ENCODE measurements around the gene MINPP1.

MINPP1 gene

DNA sequence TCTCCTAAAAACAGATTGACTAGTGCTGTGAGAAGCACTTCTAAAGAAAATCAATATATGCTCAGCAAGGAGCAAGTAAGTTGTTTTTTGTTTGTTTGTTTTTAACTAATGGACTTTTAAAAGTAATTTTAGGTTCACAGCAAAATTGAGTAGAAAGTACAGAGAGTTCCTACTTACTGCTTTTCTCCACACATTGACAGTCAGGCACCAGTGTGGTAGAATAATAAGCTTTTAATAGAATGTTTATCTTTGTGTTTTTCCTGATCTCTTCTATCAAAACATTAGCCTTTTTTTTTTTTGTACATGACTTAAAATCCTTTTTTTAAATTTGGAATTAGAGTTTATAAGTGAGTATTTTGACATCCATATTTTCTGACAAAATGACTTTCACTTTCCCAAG, 28.0 kb downstream of the MINPP1 start:
- TF ChIP-seq, protein P1, sequence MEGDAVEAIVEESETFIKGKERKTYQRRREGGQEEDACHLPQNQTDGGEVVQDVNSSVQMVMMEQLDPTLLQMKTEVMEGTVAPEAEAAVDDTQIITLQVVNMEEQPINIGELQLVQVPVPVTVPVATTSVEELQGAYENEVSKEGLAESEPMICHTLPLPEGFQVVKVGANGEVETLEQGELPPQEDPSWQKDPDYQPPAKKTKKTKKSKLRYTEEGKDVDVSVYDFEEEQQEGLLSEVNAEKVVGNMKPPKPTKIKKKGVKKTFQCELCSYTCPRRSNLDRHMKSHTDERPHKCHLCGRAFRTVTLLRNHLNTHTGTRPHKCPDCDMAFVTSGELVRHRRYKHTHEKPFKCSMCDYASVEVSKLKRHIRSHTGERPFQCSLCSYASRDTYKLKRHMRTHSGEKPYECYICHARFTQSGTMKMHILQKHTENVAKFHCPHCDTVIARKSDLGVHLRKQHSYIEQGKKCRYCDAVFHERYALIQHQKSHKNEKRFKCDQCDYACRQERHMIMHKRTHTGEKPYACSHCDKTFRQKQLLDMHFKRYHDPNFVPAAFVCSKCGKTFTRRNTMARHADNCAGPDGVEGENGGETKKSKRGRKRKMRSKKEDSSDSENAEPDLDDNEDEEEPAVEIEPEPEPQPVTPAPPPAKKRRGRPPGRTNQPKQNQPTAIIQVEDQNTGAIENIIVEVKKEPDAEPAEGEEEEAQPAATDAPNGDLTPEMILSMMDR (conservative IDR thresholded peaks at IDR 0.05; ENCODE audit: low read depth, low read length) = no peak
- peak; percentile 16 for DNase-seq (ENCODE audit: low read depth)
- H3K4me3 ChIP-seq (ENCODE audit: low read depth, low read length) = no peak overlapping the region

- DNase-seq (ENCODE audit: low read depth) = no peak
- TF ChIP-seq, protein P1 (conservative IDR thresholded peaks at IDR 0.05; ENCODE audit: low read depth, low read length) = no peak
- H3K4me3 ChIP-seq (ENCODE audit: low read depth, low read length) = no peak overlapping the region
These were observed 29.6 kb downstream of the MINPP1 start for GRCh38 chr10:87534173-87534858.

GRCh38 chr10:87538092-87539015, 33.7 kb downstream of the MINPP1 start:
- TF ChIP-seq, protein P1 (conservative IDR thresholded peaks at IDR 0.05; ENCODE audit: low read depth, low read length) = no peak
- H3K4me3 ChIP-seq (ENCODE audit: low read depth, low read length) = no peak overlapping the region
- no peak for DNase-seq (ENCODE audit: low read depth)

DNA sequence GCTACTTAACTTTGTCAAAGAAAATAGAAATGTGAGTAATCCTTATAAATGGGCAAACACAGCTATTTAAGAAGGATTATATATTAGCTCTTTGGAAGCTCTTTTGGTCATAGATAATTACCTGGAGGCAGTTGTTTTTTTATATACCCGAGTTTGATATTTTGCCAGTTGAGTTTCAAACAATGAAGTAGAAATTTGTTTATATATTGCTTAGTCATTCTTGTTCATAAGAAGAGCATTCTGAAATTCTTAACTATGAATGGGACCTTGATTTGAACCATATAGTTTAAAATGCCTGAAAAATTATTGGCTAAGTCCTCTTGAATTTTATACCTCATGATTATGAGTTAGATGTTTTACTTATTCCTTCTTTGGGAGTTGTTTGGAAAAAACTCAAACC, 36.4 kb downstream of the MINPP1 start:
- no peak overlapping the region for H3K4me3 ChIP-seq (ENCODE audit: low read depth, low read length)
- peak; percentile 48 for DNase-seq (ENCODE audit: low read depth)
- TF ChIP-seq, protein P1 (conservative IDR thresholded peaks at IDR 0.05; ENCODE audit: low read depth, low read length) = no peak

DNA sequence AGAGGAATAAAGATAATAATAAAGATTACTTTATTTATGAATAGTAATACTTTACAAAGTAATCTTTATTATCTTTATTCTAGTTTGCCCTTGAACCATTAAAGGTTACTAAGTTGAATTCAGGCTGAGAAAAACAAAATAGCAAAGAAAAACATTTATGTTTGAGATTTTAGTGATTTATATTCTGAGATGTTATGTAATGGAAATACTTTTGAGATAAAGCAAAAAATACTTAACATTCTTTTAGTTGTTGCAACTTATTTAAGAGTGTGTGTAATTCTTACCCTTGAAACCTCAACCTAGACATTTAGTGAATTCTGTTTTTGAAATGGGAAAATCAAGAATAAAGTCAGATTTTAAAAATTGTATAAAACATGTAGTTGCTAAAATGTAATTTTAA, 40.0 kb downstream of the MINPP1 start:
- peak; percentile 51 for DNase-seq (ENCODE audit: low read depth)
- H3K4me3 ChIP-seq (ENCODE audit: low read depth, low read length) = no peak overlapping the region
- TF ChIP-seq, protein P1 (conservative IDR thresholded peaks at IDR 0.05; ENCODE audit: low read depth, low read length) = no peak

DNA sequence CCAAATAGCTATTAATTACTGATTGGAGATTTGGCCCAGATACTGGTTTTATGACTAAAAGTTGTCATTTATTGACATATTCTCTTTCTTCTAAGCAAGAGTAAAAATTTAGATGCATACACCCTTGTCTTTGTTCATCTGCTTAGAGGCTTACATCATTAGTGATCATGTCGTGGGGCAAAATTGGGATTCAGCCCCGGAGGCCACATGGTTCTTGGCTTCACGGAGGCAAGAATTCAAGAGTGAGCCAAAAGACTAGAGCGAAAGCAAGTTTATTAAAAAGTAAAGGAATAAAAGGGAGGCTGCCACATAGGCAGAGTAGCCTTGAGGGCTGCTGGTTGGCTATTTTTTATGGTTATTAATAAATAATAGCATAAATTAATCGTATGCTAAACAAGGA, 41.1 kb downstream of the MINPP1 start:
- TF ChIP-seq, protein P1 (conservative IDR thresholded peaks at IDR 0.05; ENCODE audit: low read depth, low read length) = no peak
- H3K4me3 ChIP-seq (ENCODE audit: low read depth, low read length) = no peak overlapping the region
- DNase-seq (ENCODE audit: low read depth) = peak; percentile 15

Measured in choroid plexus epithelial cell (primary cell).